DMS53 treated with DMSO at 0.1 percent for 48 hours (cell line): Measurements from ENCODE around the gene CYP2F1.

Experiments
- DNase-seq: peaks from one replicate; lab custom pipeline; 2025; ENCODE audit not compliant: unreplicated experiment; lab: John Stamatoyannopoulos, UW

CYP2F1 gene

DNA sequence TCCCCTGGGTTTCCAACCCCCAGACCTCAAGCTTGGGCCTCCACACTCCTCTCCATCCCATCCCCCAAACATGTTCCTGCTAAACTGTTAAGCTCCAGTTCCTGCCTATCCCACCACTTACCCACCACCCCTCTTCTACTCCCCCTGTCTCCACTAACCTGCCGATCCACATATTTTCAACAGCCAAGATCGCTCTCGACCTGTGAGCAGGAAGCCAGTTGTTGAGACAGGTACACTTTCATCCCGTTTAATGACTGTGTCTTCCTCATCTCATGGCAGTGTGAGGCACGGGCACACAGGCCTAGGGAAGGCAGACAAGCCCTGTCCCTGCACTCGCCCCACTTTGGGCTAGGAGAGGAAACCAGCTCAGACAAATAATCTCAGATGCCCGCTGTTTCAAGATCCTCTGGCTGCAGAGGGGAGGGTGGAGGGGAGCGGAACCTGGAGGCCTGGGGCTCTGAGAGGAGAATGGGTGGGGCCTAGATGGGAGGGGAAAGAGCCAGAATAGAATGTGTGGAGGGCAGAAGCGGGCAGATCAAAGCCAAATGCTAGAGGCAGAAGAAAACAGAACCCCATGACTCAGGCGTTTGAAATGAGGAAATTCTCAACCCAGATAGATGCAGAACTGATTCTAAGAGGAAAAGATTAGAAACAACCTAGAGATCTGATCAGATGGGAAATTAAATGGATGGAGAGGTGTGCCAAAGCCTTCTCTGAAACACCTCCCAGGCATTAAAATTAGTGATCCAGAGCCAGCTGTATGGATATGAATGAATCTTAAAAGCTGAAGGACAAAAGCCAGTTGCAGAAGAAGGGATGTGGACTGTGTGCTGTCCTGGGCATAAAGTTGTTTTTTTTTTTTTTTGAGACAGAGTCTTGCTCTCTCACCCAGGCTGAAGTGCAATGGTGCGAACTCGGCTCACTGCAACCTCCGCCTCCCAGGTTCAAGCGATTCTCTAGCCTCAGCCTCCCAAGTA is 61.9 kb downstream of the CYP2F1 start:
- no peak for DNase-seq
